IMR-90 (cell line): ENCODE results near the gene PTPRO. TPM values are rescaled to one million over a fixed set of nuclear protein-coding genes. Genes with fewer than 3 reads are reported as not detected.

Experiments
- ATAC-seq: fragments of 200-7000 bp; cut with Tn5 transposase; 2 replicates; pipeline ENCODE4 v1.9.1; 2020; ENCODE audit warnings: low read depth, mild to moderate bottlenecking, moderate library complexity
- BruUV-seq: library from RNA; stranded (reverse); fragments of 400-500 nt; replicated peaks from 2 replicates; lab custom pipeline; 2021; lab: Mats Ljungman, UMichigan
- CTCF ChIA-PET: fragments of 300-600 bp; formaldehyde crosslinking; extraction: SDS; loops from one replicate; lab custom pipeline; 2021; ENCODE audit warnings: antibody characterized with exemption; lab: Yijun Ruan, JAX
- POLR2A ChIA-PET: fragments of 300-600 bp; sonication (Branson Sonifier 250); formaldehyde crosslinking; loops from one replicate; lab custom pipeline; 2022; ENCODE audit warnings: antibody characterized with exemption; ENCODE audit not compliant: unreplicated experiment; lab: Charles Lee
- DNase-seq: peaks from one replicate; pipeline ENCODE4 v3.0.0; 2013
- H2AFZ ChIP-seq: replicated peaks from 2 replicates; pipeline ENCODE3; 2013; ENCODE audit warnings: low read length, mild to moderate bottlenecking; ENCODE audit not compliant: poor library complexity
- H2AK5ac ChIP-seq: 2 replicates; pipeline ENCODE4 v1.6.1; 2013; ENCODE audit warnings: low read depth, low read length, inconsistent platforms
- H2AK9ac ChIP-seq: replicated peaks from 2 replicates; pipeline ENCODE3; 2013; ENCODE audit warnings: mild to moderate bottlenecking, low read depth, low read length, moderate library complexity; ENCODE audit not compliant: poor library complexity
- H2BK120ac ChIP-seq: 2 replicates; pipeline ENCODE4 v1.6.1; 2013; ENCODE audit warnings: low read depth, low read length, inconsistent platforms
- H2BK15ac ChIP-seq: 3 replicates; pipeline ENCODE4 v1.6.1; 2013; ENCODE audit warnings: low read depth, low read length, inconsistent platforms
- H2BK20ac ChIP-seq: 2 replicates; pipeline ENCODE4 v1.6.1; 2013; ENCODE audit warnings: low read depth, mild to moderate bottlenecking, inconsistent platforms, low read length, moderate library complexity
- H2BK5ac ChIP-seq: 2 replicates; pipeline ENCODE4 v1.6.1; 2013; ENCODE audit warnings: mild to moderate bottlenecking, low read depth, low read length, inconsistent platforms; ENCODE audit not compliant: poor library complexity, severe bottlenecking
- H3K14ac ChIP-seq: replicated peaks from 2 replicates; pipeline ENCODE4 v1.6.1; 2013; ENCODE audit warnings: low read depth, low read length, inconsistent platforms
- H3K18ac ChIP-seq: 2 replicates; pipeline ENCODE4 v1.6.1; 2013; ENCODE audit warnings: low read depth, low read length, control low read depth
- H3K23ac ChIP-seq: 2 replicates; pipeline ENCODE4 v1.6.1; 2013; ENCODE audit warnings: low read depth, low read length, inconsistent platforms
- H3K27ac ChIP-seq: 2 replicates; pipeline ENCODE4 v1.5.1; 2013; ENCODE audit warnings: mild to moderate bottlenecking, control low read depth, low read length; ENCODE audit not compliant: insufficient read depth
- H3K27me3 ChIP-seq: 2 replicates; pipeline ENCODE4 v1.6.1; 2013; ENCODE audit warnings: low read length; ENCODE audit not compliant: control insufficient read depth, insufficient read depth
- H3K36me3 ChIP-seq: 2 replicates; pipeline ENCODE4 v1.6.1; 2013; ENCODE audit warnings: low read length, mixed read lengths; ENCODE audit not compliant: control insufficient read depth, insufficient read depth
- H3K4ac ChIP-seq: 2 replicates; pipeline ENCODE4 v1.6.1; 2013; ENCODE audit warnings: low read depth, low read length, inconsistent platforms
- H3K4me1 ChIP-seq: 2 replicates; pipeline ENCODE4 v1.6.1; 2013; ENCODE audit warnings: low read length, mixed read lengths; ENCODE audit not compliant: control insufficient read depth, insufficient read depth
- H3K4me2 ChIP-seq: 2 replicates; pipeline ENCODE4 v1.6.1; 2013; ENCODE audit warnings: low read depth, mild to moderate bottlenecking, control low read depth, low read length, moderate library complexity
- H3K4me3 ChIP-seq: 2 replicates; pipeline ENCODE4 v1.5.1; 2013; ENCODE audit warnings: low read depth, mild to moderate bottlenecking, control low read depth, low read length, moderate library complexity; ENCODE audit not compliant: insufficient read depth
- H3K56ac ChIP-seq: 2 replicates; pipeline ENCODE4 v1.6.1; 2013; ENCODE audit warnings: low read length, inconsistent platforms; ENCODE audit not compliant: insufficient read depth; ENCODE audit errors: extremely low read depth
- H3K79me1 ChIP-seq, 2 experiments: 2 replicates each; pipeline ENCODE4 v1.6.1; 2013; ENCODE audit warnings: low read length in 2 of 2, inconsistent platforms in 1 of 2, low read depth in 1 of 2
- H3K9ac ChIP-seq: 2 replicates; pipeline ENCODE4 v1.6.1; 2013; ENCODE audit warnings: low read depth, low read length, control low read depth
- H3K9me1 ChIP-seq: 2 replicates; pipeline ENCODE4 v1.6.1; 2013; ENCODE audit warnings: low read length, inconsistent platforms; ENCODE audit not compliant: insufficient read depth
- H3K9me3 ChIP-seq: 2 replicates; pipeline ENCODE4 v1.6.1; 2013; ENCODE audit warnings: low read length; ENCODE audit not compliant: control insufficient read depth, insufficient read depth
- H4K20me1 ChIP-seq: 2 replicates; pipeline ENCODE4 v1.6.1; 2013; ENCODE audit warnings: low read length, inconsistent platforms; ENCODE audit not compliant: insufficient read depth
- H4K5ac ChIP-seq: 2 replicates; pipeline ENCODE4 v1.6.1; 2013; ENCODE audit warnings: mild to moderate bottlenecking, low read depth, low read length, control low read depth
- H4K8ac ChIP-seq, 2 experiments: 2 replicates each; pipeline ENCODE4 v1.6.1; 2013; ENCODE audit warnings: low read depth in 2 of 2, low read length in 2 of 2, control low read depth in 1 of 2, inconsistent platforms in 1 of 2
- H4K91ac ChIP-seq: 2 replicates; pipeline ENCODE4 v1.6.1; 2013; ENCODE audit warnings: low read depth, low read length, inconsistent platforms; ENCODE audit not compliant: insufficient read depth
- BHLHE40 ChIP-seq: fragments of 150-350 bp; IDR thresholded peaks from 2 replicates; pipeline ENCODE4 v1.6.1; 2016; ENCODE audit warnings: mild to moderate bottlenecking, low read depth, low read length
- CHD1 ChIP-seq: IDR thresholded peaks from 2 replicates; pipeline ENCODE4 v1.6.1; 2012; ENCODE audit warnings: low read depth, low read length, improper control_type of control experiment
- CTCF ChIP-seq: conservative IDR thresholded peaks from 2 replicates; pipeline ENCODE4 v1.5.1; 2012; ENCODE audit warnings: mild to moderate bottlenecking, low read depth, low read length, improper control_type of control experiment
- ELK1 ChIP-seq: fragments of 150-350 bp; IDR thresholded peaks from 2 replicates; pipeline ENCODE4 v1.6.1; 2016; ENCODE audit warnings: low read depth, mild to moderate bottlenecking, low read length, moderate library complexity, borderline replicate concordance
- FOS ChIP-seq: fragments of 150-350 bp; IDR thresholded peaks from 2 replicates; pipeline ENCODE4 v1.6.1; 2016; ENCODE audit warnings: low read depth, low read length
- MAFK ChIP-seq: IDR thresholded peaks from 2 replicates; pipeline ENCODE4 v1.6.1; 2012; ENCODE audit warnings: low read depth, low read length, improper control_type of control experiment
- MAZ ChIP-seq: IDR thresholded peaks from 2 replicates; pipeline ENCODE4 v1.6.1; 2012; ENCODE audit warnings: low read depth, mild to moderate bottlenecking, low read length, improper control_type of control experiment, moderate library complexity, borderline replicate concordance
- MXI1 ChIP-seq: IDR thresholded peaks from 2 replicates; pipeline ENCODE4 v1.6.1; 2012; ENCODE audit warnings: low read depth, mild to moderate bottlenecking, low read length, moderate library complexity, borderline replicate concordance
- POLR2A ChIP-seq: IDR thresholded peaks from 2 replicates; pipeline ENCODE4 v1.6.1; 2012; ENCODE audit warnings: mild to moderate bottlenecking, low read depth, low read length
- RAD21 ChIP-seq: IDR thresholded peaks from 2 replicates; pipeline ENCODE4 v1.6.1; 2012; ENCODE audit warnings: low read length, improper control_type of control experiment
- RCOR1 ChIP-seq: IDR thresholded peaks from 2 replicates; pipeline ENCODE4 v1.6.1; 2012; ENCODE audit warnings: mild to moderate bottlenecking, low read length, improper control_type of control experiment; ENCODE audit not compliant: insufficient replicate concordance
- RFX5 ChIP-seq: IDR thresholded peaks from 2 replicates; pipeline ENCODE4 v1.8.0; 2012; ENCODE audit warnings: low read depth, mild to moderate bottlenecking, low read length, moderate library complexity
- WGBS, 2 experiments: methylation state at CpG; one replicate each; pipeline versions ENCODE4 v1.1.5 to v1.1.7; 2013; ENCODE audit warnings: missing lambda C conversion rate in 2 of 2; ENCODE audit not compliant: insufficient read length in 1 of 2; ENCODE audit errors: extremely low coverage in 2 of 2; 5-methylcytosine and 5-hydroxymethylcytosine counted together
- dilution Hi-C: fragments of 300-500 bp; cut with HindIII; formaldehyde crosslinking; loops from one replicate; pipeline ENCODE4 v1.14.3; 2018; ENCODE audit warnings: low sequenced_read_pairs; ENCODE audit not compliant: unreplicated experiment
- in situ Hi-C: fragments of 300-500 bp; cut with MboI; formaldehyde crosslinking; loops from 3 replicates; pipeline ENCODE4 v1.14.3; 2019; ENCODE audit warnings: low sequenced_read_pairs, inconsistent platforms, mixed read lengths
- intact Hi-C: fragments of 100-400 bp; cut with micrococcal nuclease; formaldehyde crosslinking; loops from 2 replicates; pipeline ENCODE4 v1.10.0; 2022
- polyA plus RNA-seq, 3 experiments: library from polyadenylated mRNA; depleted of rRNA; stranded (reverse); fragments of >200 nt; gene quantifications; 2 replicates each; pipeline ENCODE4 v1.2.3, GENCODE V29; 2012; ENCODE audit warnings: low replicate concordance in 1 of 3
- total RNA-seq: library from RNA; depleted of rRNA; stranded (reverse); fragments of >200 nt; gene quantifications from 2 replicates; pipeline ENCODE4 v1.2.3, GENCODE V29; 2012

PTPRO gene
- total and polyA plus RNA-seq, 2 of the 4 experiments (the other 2 are of a cell fraction), result 0.03 to 0.18 TPM

DNA sequence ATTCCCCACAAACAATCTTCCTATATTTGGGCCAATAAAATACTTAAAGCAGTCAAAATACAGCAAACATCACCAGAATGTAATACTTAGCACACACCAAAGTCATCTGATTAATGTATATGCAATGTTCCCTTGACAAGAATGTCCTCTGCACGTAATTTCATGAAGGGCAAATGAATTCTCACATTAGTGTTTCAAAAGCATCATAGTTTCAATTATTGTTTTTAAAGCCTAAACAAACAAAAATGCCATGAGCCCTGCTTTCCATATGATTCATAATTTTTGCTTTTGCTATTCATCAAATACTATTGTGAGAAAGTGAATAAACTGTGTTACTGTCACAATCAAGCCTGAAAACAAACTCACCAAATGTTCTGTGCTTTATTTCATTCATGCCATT is 310.9 kb downstream of the PTPRO start:
- intact Hi-C loops, result no loop called here
- Histone ChIP-seq H3K4me2 (no peak overlapping the region), H4K91ac (no peak overlapping the region), H3K23ac (no peak overlapping the region), H3K14ac (no peak overlapping the region), H2BK120ac (no peak overlapping the region), H2AK9ac (no peak overlapping the region), H2BK5ac (peak overlapping the region; percentile 58), H2BK15ac (no peak overlapping the region), H3K79me1 (peaks cover 4 to 30% of the 10 kb centered on the region in 2 experiments; a peak in 3 of 4 replicates), H3K9me3 (no peaks in the 10 kb centered on the region), H3K4ac (no peak overlapping the region), H3K4me3 (no peak overlapping the region), H3K36me3 (peaks cover 4% of the 10 kb centered on the region), H4K8ac (no peak overlapping the region), H4K20me1 (no peaks in the 10 kb centered on the region), H3K9ac (no peak overlapping the region), H3K27me3 (no peaks in the 10 kb centered on the region), H3K4me1 (peaks cover 26% of the 10 kb centered on the region), H4K5ac (no peak overlapping the region), H3K18ac (no peak overlapping the region), H2BK20ac (no peak overlapping the region), H3K56ac (no peak overlapping the region), H2AFZ (no peak overlapping the region), H2AK5ac (no peak overlapping the region), H3K9me1 (peaks cover 17% of the 10 kb centered on the region), H3K27ac (no peak overlapping the region)
- ChIA-PET CTCF (no interaction called here), POLR2A (no interaction called here)
- DNase-seq (no peak), ATAC-seq (no peak)
- no CpG with 5 or more reads among the region's 1 CpG for WGBS, 2 experiments
- dilution Hi-C loops, result no loop called here
- BruUV-seq, result no TSS peak
- no peak for TF ChIP-seq CTCF
- TF ChIP-seq MAFK, result no peak
- no peak for TF ChIP-seq RFX5
- TF ChIP-seq MAZ, result no peak
- no peak for TF ChIP-seq BHLHE40
- no peak for TF ChIP-seq CHD1
- no peak for TF ChIP-seq POLR2A
- no peak for TF ChIP-seq ELK1
- no peak for TF ChIP-seq RCOR1
- TF ChIP-seq RAD21, result no peak
- no peak for TF ChIP-seq FOS
- no peak for TF ChIP-seq MXI1
- in situ Hi-C loops, result no loop called here
